NCI-H1105 (cell line): ENCODE data around the gene KRTAP10-2.
"Not testable (repeated sequence)": the region's sequence is repeated elsewhere in the genome, so short reads cannot be mapped to it uniquely, and the experiment has no call there.

ENCODE experiments used
- DNase-seq: peaks from one replicate; lab custom pipeline; 2025; lab: John Stamatoyannopoulos, UW

The KRTAP10-2 gene

GRCh38 chr21:44513389-44514217 lies 37.7 kb downstream of the KRTAP10-2 start:
- DNase-seq = peak; percentile 90

GRCh38 chr21:44512496-44513388 lies 38.6 kb downstream of the KRTAP10-2 start:
- DNase-seq = no peak

- no peak for DNase-seq
Observed at GRCh38 chr21:44511938-44512275, 39.4 kb downstream of the KRTAP10-2 start.

GRCh38 chr21:44511219-44511937 lies 39.9 kb downstream of the KRTAP10-2 start:
- no peak for DNase-seq

GRCh38 chr21:44510508-44511218 lies 40.6 kb downstream of the KRTAP10-2 start:
- DNase-seq = peak; percentile 33

- no peak for DNase-seq
Observed at GRCh38 chr21:44510109-44510507, 41.2 kb downstream of the KRTAP10-2 start.

GRCh38 chr21:44509539-44509938 lies 41.8 kb downstream of the KRTAP10-2 start:
- DNase-seq = peak; percentile 13

GRCh38 chr21:44508711-44509445 lies 42.4 kb downstream of the KRTAP10-2 start:
- DNase-seq = no peak

- no peak for DNase-seq
Observed at GRCh38 chr21:44508426-44508710, 42.9 kb downstream of the KRTAP10-2 start.

- no peak for DNase-seq
Observed at GRCh38 chr21:44507673-44508425, 43.5 kb downstream of the KRTAP10-2 start.

- no peak for DNase-seq
Observed at GRCh38 chr21:44506279-44507255, 44.7 kb downstream of the KRTAP10-2 start.

GRCh38 chr21:44505673-44506278 lies 45.5 kb downstream of the KRTAP10-2 start:
- no peak for DNase-seq

- DNase-seq = no peak
Observed at GRCh38 chr21:44503901-44504399, 47.4 kb downstream of the KRTAP10-2 start.

- not testable (repeated sequence) for DNase-seq
Observed at GRCh38 chr21:44503006-44503889, 48.1 kb downstream of the KRTAP10-2 start.

- no peak for DNase-seq
Observed at GRCh38 chr21:44502171-44502958, 48.9 kb downstream of the KRTAP10-2 start.
